ENCODE data around the gene PITPNC1.
"Not testable (repeated sequence)": the region's sequence is repeated elsewhere in the genome, so short reads cannot be mapped to it uniquely, and the experiment has no call there.

PITPNC1 gene

DNA sequence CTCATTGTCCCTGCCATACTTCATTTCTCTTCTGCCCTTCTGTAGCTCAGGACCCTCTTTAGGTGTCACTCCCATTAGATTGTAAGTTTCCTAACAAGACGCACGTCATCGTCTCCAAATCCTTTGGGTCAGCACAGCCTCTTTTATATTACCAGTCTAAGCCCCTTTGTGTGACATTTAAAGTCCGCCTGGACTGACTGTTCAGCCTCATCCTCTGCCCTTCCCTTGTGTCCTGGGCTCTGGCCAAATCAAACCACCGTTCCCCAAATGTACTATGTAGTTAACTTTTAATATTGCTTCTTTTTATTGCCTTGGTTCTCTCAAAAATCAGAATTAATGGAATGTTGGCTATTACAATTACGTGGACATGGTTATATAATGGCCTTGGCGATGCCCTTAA lies 38.2 kb downstream of the PITPNC1 start:
- Histone ChIP-seq H3K27ac (no peak overlapping the region), H3K79me2 (peaks cover 2% of the 10 kb centered on the region), H3K9ac (no peak overlapping the region), H3K9me3 (ENCODE audit: control insufficient read depth, low read length) (no peaks in the 10 kb centered on the region), H3K4me1 (no peaks in the 10 kb centered on the region), H3K4me2 (ENCODE audit: low read length) (no peak overlapping the region), H2AFZ (no peak overlapping the region), H3K4me3 (ENCODE audit: low read depth, low read length) (no peak overlapping the region), H3K27me3 (ENCODE audit: control insufficient read depth, insufficient read depth, low read length) (no peaks in the 10 kb centered on the region), H3K36me3 (ENCODE audit: control insufficient read depth, insufficient read depth, low read length) (no peaks in the 10 kb centered on the region)
- TF ChIP-seq, protein P1, sequence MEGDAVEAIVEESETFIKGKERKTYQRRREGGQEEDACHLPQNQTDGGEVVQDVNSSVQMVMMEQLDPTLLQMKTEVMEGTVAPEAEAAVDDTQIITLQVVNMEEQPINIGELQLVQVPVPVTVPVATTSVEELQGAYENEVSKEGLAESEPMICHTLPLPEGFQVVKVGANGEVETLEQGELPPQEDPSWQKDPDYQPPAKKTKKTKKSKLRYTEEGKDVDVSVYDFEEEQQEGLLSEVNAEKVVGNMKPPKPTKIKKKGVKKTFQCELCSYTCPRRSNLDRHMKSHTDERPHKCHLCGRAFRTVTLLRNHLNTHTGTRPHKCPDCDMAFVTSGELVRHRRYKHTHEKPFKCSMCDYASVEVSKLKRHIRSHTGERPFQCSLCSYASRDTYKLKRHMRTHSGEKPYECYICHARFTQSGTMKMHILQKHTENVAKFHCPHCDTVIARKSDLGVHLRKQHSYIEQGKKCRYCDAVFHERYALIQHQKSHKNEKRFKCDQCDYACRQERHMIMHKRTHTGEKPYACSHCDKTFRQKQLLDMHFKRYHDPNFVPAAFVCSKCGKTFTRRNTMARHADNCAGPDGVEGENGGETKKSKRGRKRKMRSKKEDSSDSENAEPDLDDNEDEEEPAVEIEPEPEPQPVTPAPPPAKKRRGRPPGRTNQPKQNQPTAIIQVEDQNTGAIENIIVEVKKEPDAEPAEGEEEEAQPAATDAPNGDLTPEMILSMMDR (IDR thresholded peaks at IDR 0.05): no peak

DNA sequence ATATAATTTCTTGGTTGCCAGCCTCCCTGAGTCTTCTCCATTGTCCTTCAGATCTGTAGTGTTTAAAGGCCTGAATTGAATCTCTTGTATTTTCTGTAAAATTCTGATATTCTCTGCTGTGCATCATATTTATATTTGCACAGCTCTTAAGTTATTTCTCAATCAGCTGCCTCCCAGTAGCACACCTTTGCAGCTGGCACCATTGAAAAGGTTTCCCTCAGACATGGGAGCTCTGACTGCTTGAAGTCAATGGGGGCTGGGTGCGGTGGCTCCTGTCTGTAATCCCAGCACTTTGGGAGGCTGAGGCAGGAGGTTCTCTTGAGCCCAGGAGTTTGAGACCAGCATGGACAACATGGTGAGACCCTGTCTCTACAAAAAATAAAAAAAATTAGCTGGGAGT lies 40.4 kb downstream of the PITPNC1 start:
- H3K4me3 ChIP-seq (ENCODE audit: low read depth, low read length): no peak overlapping the region

DNA sequence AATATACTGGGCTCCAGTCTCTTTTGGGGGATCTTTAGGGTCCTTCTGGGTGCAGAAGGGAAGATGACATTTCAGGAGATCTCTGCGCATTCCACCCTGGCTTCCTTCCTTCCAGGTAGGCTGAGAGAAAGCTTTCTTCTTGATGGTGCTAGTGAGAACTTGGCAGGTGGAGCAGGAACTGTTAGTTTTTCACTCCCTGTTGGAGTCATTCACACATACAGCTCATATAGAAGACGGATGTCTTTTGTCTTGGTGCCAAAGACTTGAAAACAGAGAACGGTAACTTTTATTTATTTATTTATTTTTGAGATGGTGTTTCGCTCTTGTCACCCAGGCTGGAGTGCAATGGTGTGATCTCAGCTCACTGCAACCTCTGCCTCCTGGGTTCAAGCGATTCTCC lies 43.9 kb downstream of the PITPNC1 start:
- TF ChIP-seq, protein P1 (IDR thresholded peaks at IDR 0.05): no peak

More for the DNA sequence above, 40.4 kb downstream of the PITPNC1 start:
- no peak overlapping the region for H3K9ac ChIP-seq
- H3K9me3 ChIP-seq (ENCODE audit: control insufficient read depth, low read length): no peaks in the 10 kb centered on the region
- no peaks in the 10 kb centered on the region for H3K36me3 ChIP-seq (ENCODE audit: control insufficient read depth, insufficient read depth, low read length)
- TF ChIP-seq, protein P1 (IDR thresholded peaks at IDR 0.05): no peak
- H3K79me2 ChIP-seq: peaks cover 2% of the 10 kb centered on the region
- H3K27me3 ChIP-seq (ENCODE audit: control insufficient read depth, insufficient read depth, low read length): no peaks in the 10 kb centered on the region
- no peak overlapping the region for H3K4me2 ChIP-seq (ENCODE audit: low read length)
- no peak overlapping the region for H2AFZ ChIP-seq
- H3K4me1 ChIP-seq: no peaks in the 10 kb centered on the region
- no peak overlapping the region for H3K27ac ChIP-seq

DNA sequence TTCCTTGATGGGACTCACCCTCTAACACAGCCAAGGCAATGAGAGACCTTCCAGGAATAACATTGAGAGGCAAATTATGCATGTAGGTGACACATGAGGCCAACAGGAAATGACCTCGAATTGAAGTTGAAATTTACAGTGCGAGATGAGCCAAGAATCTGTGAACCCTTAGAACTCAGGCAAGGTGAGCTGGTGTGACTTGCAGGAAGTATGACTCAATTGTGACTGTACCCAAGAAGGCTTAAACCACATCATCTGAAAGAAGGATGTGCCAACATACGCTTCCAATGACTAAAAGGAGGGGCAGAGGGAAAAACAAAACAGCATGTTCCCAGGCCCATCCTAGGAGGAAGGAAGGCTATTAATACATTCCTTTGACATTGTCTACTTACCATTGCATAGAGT lies 44.8 kb downstream of the PITPNC1 start:
- no peak overlapping the region for H3K9ac ChIP-seq

More for the DNA sequence above, 43.9 kb downstream of the PITPNC1 start:
- H2AFZ ChIP-seq: no peak overlapping the region
- no peaks in the 10 kb centered on the region for H3K4me1 ChIP-seq
- no peaks in the 10 kb centered on the region for H3K27me3 ChIP-seq (ENCODE audit: control insufficient read depth, insufficient read depth, low read length)
- no peaks in the 10 kb centered on the region for H3K36me3 ChIP-seq (ENCODE audit: control insufficient read depth, insufficient read depth, low read length)
- peaks cover 2% of the 10 kb centered on the region for H3K79me2 ChIP-seq
- no peak overlapping the region for H3K4me2 ChIP-seq (ENCODE audit: low read length)
- H3K27ac ChIP-seq: peak overlapping the region; percentile 76
- H3K9me3 ChIP-seq (ENCODE audit: control insufficient read depth, low read length): no peaks in the 10 kb centered on the region
- no peak overlapping the region for H3K9ac ChIP-seq
- H3K4me3 ChIP-seq (ENCODE audit: low read depth, low read length): no peak overlapping the region

DNA sequence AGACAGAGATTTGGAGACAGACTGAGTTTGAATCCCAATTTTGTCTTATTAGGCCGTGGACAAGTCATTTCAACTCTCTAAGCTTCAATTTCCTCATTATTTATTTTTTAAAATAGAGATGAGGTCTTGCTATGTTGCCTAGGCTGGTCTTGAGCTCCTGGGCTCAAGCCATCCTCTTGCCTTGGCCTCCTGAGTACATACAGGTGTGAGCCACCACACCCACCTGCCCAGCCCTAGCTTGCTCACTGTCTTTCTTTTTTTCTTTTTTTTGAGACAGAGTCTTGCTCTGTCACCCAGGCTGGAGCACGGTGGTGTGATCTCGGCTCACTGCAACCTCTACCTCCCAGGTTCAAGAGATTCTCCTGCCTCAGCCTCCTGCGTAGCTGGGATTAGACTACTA lies 45.2 kb downstream of the PITPNC1 start:
- not testable (repeated sequence) for H3K9me3 ChIP-seq (ENCODE audit: control insufficient read depth, low read length); H3K27me3 ChIP-seq (ENCODE audit: control insufficient read depth, insufficient read depth, low read length); H3K4me2 ChIP-seq (ENCODE audit: low read length); H3K36me3 ChIP-seq (ENCODE audit: control insufficient read depth, insufficient read depth, low read length); H3K4me1 ChIP-seq; H3K79me2 ChIP-seq; H3K4me3 ChIP-seq (ENCODE audit: low read depth, low read length); H2AFZ ChIP-seq; H3K9ac ChIP-seq
- peak overlapping the region; percentile 68 for H3K27ac ChIP-seq

More for the DNA sequence above, 44.8 kb downstream of the PITPNC1 start:
- no peaks in the 10 kb centered on the region for H3K4me1 ChIP-seq
- H3K4me2 ChIP-seq (ENCODE audit: low read length): no peak overlapping the region
- H3K27ac ChIP-seq: peak overlapping the region; percentile 76
- H3K36me3 ChIP-seq (ENCODE audit: control insufficient read depth, insufficient read depth, low read length): no peaks in the 10 kb centered on the region
- H2AFZ ChIP-seq: no peak overlapping the region
- peaks cover 2% of the 10 kb centered on the region for H3K79me2 ChIP-seq
- no peaks in the 10 kb centered on the region for H3K9me3 ChIP-seq (ENCODE audit: control insufficient read depth, low read length)
- H3K27me3 ChIP-seq (ENCODE audit: control insufficient read depth, insufficient read depth, low read length): no peaks in the 10 kb centered on the region
- no peak overlapping the region for H3K4me3 ChIP-seq (ENCODE audit: low read depth, low read length)
- TF ChIP-seq, protein P1 (IDR thresholded peaks at IDR 0.05): no peak
